Inferior parietal cortex (tissue), 1 donor: ENCODE measurements around the gene SERPIND1.
"Not testable (repeated sequence)": the region's sequence is repeated elsewhere in the genome, so short reads cannot be mapped to it uniquely, and the experiment has no call there.

Source experiments
- DNase-seq: peaks from one replicate; pipeline ENCODE4 v3.0.0-alpha.2; 2016; ENCODE audit errors: extremely low spot score

SERPIND1 gene, protein sequence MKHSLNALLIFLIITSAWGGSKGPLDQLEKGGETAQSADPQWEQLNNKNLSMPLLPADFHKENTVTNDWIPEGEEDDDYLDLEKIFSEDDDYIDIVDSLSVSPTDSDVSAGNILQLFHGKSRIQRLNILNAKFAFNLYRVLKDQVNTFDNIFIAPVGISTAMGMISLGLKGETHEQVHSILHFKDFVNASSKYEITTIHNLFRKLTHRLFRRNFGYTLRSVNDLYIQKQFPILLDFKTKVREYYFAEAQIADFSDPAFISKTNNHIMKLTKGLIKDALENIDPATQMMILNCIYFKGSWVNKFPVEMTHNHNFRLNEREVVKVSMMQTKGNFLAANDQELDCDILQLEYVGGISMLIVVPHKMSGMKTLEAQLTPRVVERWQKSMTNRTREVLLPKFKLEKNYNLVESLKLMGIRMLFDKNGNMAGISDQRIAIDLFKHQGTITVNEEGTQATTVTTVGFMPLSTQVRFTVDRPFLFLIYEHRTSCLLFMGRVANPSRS

DNA sequence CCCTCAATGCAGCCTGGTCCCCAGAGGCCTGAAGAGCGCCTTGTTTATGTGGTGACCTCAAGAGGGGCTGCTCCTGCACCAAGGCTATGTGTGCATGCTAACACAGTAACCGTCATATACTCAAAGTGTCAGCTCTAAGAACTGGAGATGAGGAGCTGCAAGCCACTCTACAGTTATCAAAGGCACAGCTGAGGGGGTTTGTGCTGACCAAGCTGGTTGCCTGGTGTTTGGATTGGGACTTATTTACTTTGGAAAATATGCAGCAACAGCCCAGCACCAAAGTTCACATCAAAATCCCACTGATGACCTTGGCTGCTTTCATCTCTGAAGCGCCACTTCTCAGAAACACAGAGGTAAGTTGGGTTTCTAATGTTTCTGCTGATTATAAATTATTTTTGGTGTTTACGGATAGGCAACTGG lies at the start of gene SERPIND1:
SERPIND1 (plus strand) TSS at position 321 of the 420 bp plus-strand sequence. CDS start 5,200 bp downstream, outside the sequence.
- DNase-seq: no peak

DNA sequence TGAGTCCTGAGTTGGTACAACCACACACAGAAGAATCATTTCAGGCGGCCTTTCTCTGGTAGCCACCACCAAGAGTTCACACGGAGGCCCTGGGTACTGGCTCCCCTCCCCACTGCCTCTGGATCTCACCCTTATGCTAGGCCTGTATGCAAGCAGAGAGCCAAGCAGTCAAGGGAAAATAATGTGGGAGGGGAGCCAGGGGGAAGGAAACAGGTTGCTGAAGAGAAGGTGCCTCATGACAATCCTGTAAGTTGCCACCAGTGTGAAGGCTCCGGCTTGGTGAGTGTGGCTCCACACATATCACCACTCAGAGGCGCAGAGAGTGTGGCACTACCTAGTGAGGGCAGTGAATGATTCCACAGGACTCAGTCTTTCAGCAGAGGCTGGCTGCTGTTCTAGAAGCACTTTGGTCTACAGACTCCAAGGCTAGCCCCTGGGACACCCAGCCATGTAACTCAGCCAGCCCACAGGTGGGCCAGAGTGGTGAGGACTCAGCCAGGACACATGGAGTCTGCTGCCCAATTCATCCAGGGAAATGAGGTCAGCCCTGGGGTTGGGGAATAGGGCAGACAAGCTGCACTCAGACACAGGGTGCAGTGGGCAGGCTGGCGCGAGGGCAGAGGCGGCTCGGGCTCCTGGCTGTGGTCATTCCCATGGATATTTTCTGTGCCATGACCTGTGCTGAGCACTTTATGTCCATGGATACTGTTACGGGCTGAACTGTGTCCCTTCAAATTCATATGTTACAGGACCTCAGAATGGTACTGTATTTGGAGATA lies 49.0 kb upstream of the SERPIND1 start:
- no peak for DNase-seq

DNA sequence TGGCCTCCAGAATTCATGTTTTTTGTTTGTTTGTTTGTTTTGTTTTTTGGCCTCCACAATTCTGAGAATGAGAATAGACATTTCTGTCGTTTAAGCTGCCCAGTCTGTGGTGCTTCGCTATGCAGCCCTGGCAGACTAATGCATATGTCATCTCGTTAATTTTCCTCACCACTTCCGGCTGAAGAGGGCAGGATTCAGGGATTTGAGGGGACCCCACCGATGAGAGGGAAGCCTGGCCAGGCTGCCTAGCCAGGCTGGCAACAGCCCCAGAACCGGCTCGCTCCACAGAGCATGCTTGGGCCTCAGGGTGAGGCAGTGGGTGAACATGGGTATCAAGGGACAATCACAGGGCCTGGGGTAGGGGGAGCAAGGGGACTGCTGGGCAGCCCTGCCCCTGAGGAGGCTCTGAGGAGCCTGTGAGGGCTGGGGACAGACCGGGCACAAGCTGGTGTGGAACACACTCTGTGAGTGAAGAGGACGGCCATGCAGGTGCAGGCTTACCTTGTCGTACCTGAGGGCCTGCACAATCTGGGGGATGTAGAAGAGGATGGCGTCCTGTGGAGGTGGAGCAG lies 47.8 kb upstream of the SERPIND1 start:
- no peak for DNase-seq

DNA sequence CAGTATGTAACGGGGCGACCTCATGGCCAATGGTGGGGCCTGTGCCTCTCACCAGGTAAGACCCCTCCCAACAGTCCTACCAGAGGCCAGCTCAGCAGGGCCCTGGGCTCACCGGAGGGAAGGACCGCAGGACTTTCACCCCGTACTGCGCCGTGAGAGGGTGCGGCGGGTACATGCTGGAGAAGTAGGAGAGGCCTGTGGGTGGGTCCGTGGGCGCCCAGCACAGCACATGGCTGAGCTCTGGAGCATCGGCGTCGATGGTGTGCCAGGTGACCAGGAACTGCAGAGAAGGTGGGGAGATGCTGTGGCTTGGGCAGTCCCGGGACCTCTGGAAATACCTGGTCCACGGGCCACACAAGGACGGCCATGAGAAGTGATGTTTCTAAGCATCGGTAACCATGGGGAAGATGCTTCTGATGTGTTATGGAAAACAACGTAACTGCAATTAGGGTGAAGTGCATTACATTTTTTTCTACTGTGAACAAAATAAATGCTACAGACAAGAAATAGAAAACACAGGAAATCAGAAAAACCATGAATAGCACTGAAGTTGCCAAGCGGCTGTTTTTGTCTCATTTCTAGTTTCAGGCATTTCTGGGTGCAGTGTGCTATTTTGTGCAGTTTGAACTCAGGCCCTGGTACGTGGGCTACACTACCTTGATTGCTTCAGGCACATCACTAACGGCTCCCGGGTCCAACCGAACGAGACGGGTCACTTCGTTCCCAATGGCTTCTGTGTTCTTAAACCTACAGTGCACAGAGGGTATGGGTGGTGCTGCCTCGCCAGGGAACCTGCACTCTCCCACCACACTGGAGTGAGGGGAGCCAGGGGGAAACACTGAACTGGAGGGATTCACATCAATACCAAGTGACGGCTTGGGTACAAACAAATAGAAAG lies 46.5 kb upstream of the SERPIND1 start:
- DNase-seq: no peak

DNA sequence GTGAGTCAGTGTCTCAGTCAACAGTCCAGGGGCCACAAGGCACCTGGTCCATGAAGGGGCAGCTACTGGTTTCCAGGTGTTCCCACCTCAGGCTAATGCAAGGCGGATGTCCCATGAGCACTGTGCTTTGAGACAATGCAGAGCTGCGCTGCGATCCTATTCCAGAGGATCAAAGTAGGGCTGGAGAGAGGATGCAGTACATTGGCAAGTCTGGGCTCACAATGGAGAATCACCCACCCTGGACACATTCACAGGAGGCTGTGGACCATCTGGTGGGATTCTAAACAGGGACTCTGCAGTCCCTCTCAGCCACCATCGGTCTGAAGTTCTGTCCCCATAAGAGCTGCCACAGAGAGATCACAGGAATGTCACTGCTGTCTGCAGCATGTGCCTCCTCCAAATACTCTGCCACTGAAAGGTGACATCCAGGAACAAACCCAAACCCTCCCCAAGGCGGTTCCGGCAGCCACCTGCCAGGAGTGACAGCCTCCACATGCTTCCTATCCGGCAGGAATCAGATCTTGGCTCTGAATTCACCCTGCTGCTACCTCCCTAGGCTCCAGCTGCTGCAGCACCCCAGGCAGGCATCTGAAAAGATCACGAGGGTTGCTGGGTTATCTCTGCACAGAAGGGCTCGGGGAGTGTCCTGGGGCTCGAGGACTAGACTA lies 45.3 kb upstream of the SERPIND1 start:
- DNase-seq: no peak

DNA sequence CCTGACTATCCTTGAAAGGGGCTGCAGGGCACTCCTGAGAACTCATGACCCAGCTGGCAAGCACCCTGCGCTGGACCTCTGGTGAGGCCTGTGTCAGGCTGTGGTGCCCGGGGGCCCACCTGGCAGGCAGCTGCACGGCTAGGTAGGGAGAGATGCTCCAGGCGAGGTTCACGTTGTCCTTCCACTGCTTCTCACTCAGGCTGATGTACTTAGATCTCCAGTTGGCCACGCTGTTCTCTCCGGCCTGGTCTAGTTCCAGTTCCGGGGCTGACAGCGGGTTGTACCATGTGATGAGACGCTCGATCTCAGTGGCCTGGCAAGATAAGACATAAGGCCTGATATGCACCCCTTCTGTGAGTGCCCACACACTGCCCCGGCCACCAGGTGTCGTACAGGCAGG lies 44.7 kb upstream of the SERPIND1 start:
- DNase-seq: no peak

DNA sequence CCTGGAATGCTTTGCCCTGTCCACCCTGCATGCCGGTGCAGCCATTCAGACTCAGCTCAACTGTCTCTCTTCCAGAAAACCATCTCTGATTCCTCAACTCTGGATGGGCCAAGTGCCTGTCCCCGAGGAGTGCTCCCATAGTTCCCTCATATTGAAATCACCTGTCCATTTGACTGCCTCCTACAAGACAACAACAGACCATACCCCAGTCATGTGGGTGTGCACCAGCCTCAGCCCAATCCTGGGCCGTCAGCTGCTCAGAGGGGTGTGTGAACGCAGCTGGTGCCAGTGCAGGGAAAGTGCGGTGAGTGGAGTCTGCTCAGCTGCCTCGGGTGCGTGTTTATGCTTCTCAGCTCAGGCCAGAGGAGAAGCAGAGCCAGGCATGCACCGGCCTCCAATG lies 41.5 kb upstream of the SERPIND1 start:
- not testable (repeated sequence) for DNase-seq

DNA sequence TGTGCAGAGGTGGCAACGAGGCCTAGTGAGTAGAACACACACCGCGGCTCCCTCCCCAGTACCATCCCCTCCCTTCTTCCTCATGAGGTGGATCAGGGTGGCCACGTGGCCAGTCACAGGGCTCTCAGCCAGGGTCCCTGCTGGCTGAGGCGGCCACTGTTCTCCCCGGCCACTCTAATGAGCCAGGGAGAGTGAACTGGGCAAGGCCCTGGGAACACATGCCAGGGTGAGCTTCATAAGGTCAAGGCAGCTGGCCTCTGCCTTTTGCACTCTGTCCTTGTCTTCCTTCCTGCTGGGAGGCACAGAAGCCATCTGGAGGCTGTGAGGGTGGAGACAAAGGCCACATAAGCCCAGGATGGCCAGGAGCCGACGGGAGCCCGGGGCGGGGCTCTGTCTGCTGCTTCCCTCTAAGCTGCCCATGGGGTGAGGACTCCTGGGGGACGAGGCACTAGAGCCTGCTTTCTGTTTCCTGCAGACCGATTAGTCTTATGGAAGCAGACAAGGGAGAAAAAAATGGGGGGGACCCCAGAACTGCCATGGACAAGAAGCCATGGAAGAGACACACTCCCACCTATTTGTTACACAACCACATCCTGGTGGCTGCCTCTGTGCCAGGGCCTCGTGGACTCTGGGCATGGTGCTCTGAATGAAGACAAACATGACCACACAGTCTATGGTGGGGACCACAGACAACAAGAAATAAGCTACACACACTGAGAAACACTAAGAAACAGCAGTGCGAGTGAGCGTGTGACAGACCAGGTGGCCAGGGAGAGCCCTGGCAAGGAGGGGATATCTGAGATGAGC lies 38.4 kb upstream of the SERPIND1 start:
- DNase-seq: not testable (repeated sequence)

DNA sequence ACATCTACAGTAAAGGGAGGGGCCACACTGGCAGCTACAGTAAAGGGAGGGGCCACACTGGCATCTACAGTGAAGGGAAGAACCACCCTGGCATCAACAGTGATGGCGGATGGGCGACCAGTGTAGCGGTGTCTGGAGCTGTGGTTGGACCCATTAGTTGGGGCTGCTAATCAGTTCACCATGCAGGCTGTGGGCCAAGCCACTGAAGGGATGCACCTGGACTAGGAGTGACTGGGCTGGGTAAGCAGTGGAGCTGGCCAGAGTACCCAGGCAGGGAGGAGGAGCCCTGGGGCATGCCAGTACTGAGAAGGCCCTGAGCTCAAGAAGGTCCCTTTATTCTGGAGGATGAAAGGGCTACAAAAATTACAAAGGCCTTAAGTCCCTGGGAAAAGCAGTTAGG lies 37.0 kb upstream of the SERPIND1 start:
- DNase-seq: not testable (repeated sequence)

DNA sequence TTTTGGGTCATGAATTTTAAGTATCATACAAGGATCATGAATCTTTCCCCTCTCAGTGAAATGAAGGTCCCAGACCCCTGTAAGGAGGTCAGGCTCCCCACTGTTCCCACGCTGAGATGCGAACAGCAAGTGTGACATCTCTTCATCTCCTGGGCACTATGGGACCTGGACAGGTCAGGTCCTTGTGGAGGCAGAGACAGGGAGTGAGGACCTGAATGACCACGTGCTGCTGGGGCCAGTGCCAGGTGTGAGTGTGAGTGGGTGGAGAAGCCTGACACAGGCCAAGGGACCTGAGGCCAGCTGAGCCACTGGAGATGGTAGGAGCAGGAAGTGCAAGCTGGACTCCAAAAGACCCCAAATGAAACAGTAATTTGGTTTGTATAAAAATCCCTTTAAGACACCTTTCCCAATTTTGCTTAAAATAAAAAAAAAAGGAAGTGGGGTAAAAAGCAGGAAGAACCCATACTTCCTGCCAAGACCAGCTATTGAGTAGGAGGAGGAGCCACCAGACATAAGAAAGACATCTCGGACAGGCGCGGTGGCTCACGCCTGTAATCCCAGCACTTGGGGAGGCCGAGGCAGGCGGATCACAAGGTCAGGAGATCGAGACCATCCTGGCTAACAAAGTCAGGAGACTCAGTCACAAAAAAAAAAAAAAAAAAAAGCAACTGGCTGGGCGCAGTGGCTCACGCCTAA lies 35.4 kb upstream of the SERPIND1 start:
- DNase-seq: no peak

DNA sequence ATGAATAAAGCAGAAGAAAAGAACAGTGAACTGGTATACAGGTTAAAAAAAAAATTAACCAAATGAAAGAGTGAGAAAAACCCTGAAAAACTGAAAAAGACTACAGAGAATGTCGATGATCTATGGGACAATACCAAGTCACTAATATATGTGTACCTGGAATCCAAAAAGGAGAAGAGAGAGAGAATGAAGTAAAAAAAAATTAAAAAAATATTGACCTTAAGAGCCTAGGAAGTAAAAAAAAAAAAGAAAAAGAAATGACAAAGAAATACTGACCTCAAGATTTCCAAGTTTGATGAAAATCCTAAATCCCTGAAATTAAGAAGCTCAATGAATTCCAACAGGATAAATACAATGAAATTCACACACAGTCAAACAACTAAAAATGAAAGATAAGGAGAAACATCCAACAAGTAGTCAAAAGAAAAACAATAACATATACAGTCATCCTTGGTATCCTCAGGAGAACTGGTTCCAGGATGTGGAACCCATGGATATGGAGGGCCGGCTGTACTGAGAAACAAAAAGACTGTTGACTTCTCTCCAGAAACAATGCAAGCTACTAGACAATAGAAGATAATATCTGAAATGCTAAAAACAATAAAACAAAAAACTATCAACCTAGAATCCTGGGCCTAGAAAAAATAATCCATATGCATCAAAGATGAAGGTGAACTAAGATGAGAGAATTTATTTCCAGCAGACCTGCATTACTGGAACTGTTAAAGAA lies 33.5 kb upstream of the SERPIND1 start:
- DNase-seq: no peak

DNA sequence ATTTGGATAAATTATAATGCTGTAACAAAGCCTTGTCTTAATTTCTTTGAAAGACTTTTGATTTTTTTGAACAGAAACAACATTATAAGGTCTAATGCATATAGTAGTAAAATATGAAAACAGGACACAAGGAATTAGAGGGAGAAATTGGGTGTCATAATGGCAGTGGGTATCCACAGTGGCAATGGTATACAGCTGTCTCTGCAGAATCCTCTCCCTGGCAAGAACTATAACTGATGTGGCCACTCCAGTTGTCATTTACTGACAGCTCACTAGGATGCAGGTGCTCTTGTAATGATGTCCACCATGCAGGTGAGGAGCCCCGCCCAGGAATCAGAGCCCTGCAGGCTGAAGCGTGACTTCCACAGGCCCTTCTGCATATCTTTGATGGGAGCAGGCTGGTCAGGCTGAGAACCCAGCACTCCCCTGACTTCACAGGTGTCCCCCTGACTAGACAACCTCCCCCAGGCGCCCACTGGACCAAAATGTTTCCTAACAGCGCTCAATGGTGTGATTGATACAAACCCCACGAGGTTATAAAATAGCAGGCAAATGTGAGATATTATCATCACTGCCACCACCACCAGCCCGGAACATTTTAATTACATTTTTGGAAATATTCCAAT lies 32.8 kb upstream of the SERPIND1 start:
- DNase-seq: no peak

DNA sequence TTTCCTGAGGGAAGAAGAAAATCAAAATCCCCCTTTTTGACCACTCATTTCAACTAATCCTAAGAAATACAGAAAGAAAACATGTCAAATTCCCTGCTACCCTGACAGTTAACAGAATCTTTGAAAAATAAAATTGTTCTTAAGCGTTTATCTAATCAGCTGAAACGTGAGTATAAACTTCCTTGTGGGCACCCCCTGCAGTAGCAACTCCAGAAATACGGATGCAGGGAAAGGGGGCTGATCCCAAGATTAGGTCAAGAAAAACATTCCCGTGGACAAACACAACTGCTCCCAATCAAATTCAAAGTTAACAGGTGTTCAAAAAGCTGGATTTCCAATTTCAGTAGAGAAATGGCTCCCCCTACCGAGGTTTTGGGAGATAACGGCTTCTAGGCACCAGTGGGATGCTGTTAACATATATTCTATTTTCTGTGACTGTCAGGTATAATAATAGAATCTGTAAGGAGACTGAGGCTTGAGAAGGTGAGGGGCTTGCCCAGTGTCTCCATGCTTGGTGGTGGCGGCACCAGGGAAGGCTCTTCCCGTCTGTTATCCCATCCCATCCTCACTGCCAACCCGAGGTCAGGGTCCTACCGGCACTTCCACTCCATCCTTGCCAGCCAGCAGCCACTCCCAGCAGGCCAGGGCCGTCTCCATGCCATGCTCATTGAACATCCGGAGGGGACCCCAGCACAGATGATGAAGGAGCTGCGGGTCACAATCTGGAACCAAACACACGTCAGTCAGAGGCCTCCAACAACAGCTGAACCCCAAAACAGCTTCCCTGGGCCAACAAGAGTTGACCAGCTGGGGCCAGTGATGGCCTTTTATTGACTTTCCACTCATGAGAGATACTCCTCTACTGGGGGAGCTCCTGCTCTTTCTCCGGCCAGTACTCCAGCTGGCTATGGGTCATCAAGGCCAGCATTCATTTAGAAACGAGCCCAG lies 32.0 kb upstream of the SERPIND1 start:
- peak; percentile 78 for DNase-seq

DNA sequence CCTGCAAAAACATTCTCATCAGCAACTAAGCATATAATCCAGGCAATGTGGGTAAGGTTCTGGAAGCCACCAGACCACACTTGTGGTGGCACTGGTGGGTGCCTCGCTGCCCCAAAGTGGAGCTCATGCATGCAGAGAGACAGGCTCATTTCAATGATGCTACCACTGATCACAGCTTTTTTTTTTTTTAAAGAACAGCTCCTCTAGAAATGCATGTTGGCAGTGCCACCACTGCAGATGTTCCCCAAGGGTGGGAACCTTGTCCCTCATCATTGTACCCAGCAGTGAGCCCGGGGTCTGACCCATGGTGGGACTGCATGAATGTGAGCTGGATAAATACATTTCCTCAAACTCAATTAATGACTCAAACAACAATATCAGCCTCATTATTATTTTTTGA lies 31.1 kb upstream of the SERPIND1 start:
- no peak for DNase-seq

DNA sequence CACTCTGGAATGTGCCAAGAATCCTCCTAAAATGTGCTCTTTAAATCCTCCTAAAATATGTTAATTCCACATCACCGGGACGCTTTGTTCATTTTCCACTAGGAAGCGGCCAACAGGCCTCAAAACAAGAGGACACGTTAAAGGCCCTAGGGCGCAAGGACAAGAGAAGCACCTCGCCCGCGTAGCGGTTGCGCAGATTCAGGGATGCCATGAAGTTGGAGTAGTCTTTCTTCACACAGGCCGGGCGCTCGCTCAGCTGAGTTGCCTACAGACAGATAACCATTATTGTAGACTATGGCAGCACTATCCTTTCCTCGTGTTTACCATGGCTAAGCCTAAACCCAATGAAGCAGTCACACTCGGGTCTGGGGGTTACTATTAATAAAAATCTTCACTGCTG lies 29.5 kb upstream of the SERPIND1 start:
- no peak for DNase-seq

DNA sequence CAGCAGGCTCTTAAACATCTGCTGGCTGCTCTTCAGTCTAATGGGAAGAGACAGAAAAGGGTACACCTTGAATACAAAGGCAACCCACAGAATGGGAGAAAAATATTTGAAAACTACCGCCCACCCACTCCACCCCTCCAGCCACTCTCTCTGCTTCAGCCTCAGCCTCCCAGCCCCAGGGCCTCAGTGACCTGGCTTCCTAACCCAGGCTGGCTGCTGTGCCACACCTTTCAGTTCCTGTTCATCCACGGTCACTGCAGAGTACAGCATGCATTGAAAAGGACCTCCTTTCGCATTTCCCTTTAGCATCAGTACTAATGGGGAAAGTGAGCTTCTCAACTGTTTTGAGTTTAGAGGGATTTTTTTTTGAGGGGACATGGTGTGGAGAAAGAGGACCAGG lies 28.8 kb upstream of the SERPIND1 start:
- DNase-seq: no peak
